K562 (cell line): ENCODE measurements around the gene DACT3. TPM values are rescaled to one million over a fixed set of nuclear protein-coding genes. Genes with fewer than 3 reads are reported as not detected.

Experiments used
- ATF7 ChIP-seq: fragments of 450-650 bp; IDR thresholded peaks from 2 replicates; pipeline ENCODE4 v1.7.1; 2014; ENCODE audit warnings: mild to moderate bottlenecking, moderate library complexity
- BMI1 ChIP-seq: fragments of 150-350 bp; IDR thresholded peaks from 2 replicates; pipeline ENCODE4 v1.6.1; 2014; ENCODE audit warnings: low read length
- CHAMP1 ChIP-seq: fragments of 450-650 bp; IDR thresholded peaks from 2 replicates; pipeline ENCODE4 v1.6.1; 2016; ENCODE audit warnings: mild to moderate bottlenecking
- DPF2 ChIP-seq: fragments of 450-650 bp; IDR thresholded peaks from 2 replicates; pipeline ENCODE4 v1.6.1; 2016
- E2F3 ChIP-seq: fragments of 250-450 bp; sonication (Bioruptor Pico); IDR thresholded peaks from 2 replicates; pipeline ENCODE4 v1.4.0; 2020; ENCODE audit warnings: mild to moderate bottlenecking
- ETS2 ChIP-seq: IDR thresholded peaks from 2 replicates; pipeline ENCODE4 v1.6.1; 2016; ENCODE audit warnings: borderline replicate concordance, missing genetic modification characterization, mild to moderate bottlenecking, moderate library complexity, missing compliant biosample characterization; ENCODE audit not compliant: poor library complexity, severe bottlenecking
- HMG20A ChIP-seq: fragments of 450-650 bp; formaldehyde crosslinking; conservative IDR thresholded peaks from 2 replicates; pipeline ENCODE4 v1.4.0; 2020; ENCODE audit warnings: mild to moderate bottlenecking, mixed read lengths
- KLF1 ChIP-seq: fragments of 450-650 bp; IDR thresholded peaks from 2 replicates; pipeline ENCODE4 v1.6.1; 2016; ENCODE audit warnings: missing genetic modification characterization, missing compliant biosample characterization
- PHF8 ChIP-seq: fragments of 200-600 bp; sonication (generic); IDR thresholded peaks from 2 replicates; pipeline ENCODE4 v1.6.1; 2012; ENCODE audit warnings: mixed run types, mild to moderate bottlenecking, inconsistent platforms, low read length, moderate library complexity, borderline replicate concordance
- PTBP1 ChIP-seq: fragments of 200-400 bp; formaldehyde crosslinking; IDR thresholded peaks from 2 replicates; pipeline ENCODE4 v1.6.1; 2017; ENCODE audit warnings: low read depth, low read length
- RBBP5 ChIP-seq: fragments of 200-600 bp; sonication (generic); IDR thresholded peaks from 2 replicates; pipeline ENCODE4 v1.6.1; 2012; ENCODE audit warnings: borderline replicate concordance, mild to moderate bottlenecking, low read length, control low read depth, inconsistent platforms; ENCODE audit not compliant: insufficient read depth, poor library complexity, severe bottlenecking
- SRSF7 ChIP-seq: fragments of 200-400 bp; formaldehyde crosslinking; optimal IDR thresholded peaks from 2 replicates; pipeline ENCODE3; 2017; ENCODE audit warnings: mild to moderate bottlenecking, low read depth, low read length
- TAL1 ChIP-seq: fragments of 450-650 bp; IDR thresholded peaks from 2 replicates; pipeline ENCODE4 v1.6.1; 2016; ENCODE audit warnings: mild to moderate bottlenecking
- TEAD2 ChIP-seq: fragments of 450-650 bp; IDR thresholded peaks from 2 replicates; pipeline ENCODE4 v1.6.1; 2016; ENCODE audit warnings: missing genetic modification characterization, control low read depth, missing compliant biosample characterization
- ZNF830 ChIP-seq: fragments of 250-450 bp; sonication (Bioruptor Pico); IDR thresholded peaks from 2 replicates; pipeline ENCODE4 v1.5.0; 2021; ENCODE audit warnings: mild to moderate bottlenecking
- ZSCAN32 ChIP-seq: fragments of 450-650 bp; formaldehyde crosslinking; IDR thresholded peaks from 2 replicates; pipeline ENCODE4 v1.4.0; 2020; ENCODE audit warnings: mild to moderate bottlenecking, moderate library complexity
- polyA plus RNA-seq, 8 experiments: library from polyadenylated mRNA; depleted of rRNA in 4 of 8; stranded (reverse) in 5 of 8; unstranded in 3 of 8; fragments of >200 nt; fragmentation: Nextera tagmentation in 2 of 8; fragmentation: Illumina TruSeq in 1 of 8; extraction: Ambion mirVana in 2 of 8; extraction: Trizol in 1 of 8; gene quantifications; 2 replicates each; pipeline versions ENCODE4 v1.2.1 to v1.2.3, GENCODE V29; 2011 to 2014; ENCODE audit warnings: inconsistent platforms in 1 of 8, missing spikeins in 1 of 8
- total RNA-seq, 7 experiments: library from RNA; depleted of rRNA in 6 of 7; stranded (reverse); fragments of >200 nt in 6 of 7; fragmentation: Illumina TruSeq in 2 of 7; extraction: Trizol in 2 of 7; gene quantifications; 2 replicates each; pipeline versions ENCODE4 v1.2.1 to v1.2.3, GENCODE V29; 2011 to 2021; ENCODE audit warnings: low replicate concordance in 1 of 7
- TF ChIP-seq, protein P1 (sequence below): IDR thresholded peaks from 3 replicates; pipeline ENCODE4 v1.6.1; 2011; ENCODE audit warnings: borderline replicate concordance, mild to moderate bottlenecking; ENCODE audit not compliant: insufficient read length, insufficient read depth
- TF ChIP-seq, protein P2 (sequence below): fragments of 250-450 bp; sonication (Bioruptor Pico); IDR thresholded peaks from 2 replicates; pipeline ENCODE4 v1.5.0; 2020; ENCODE audit warnings: mild to moderate bottlenecking, borderline replicate concordance
- TF ChIP-seq, protein P3 (sequence below): IDR thresholded peaks from 2 replicates; pipeline ENCODE4 v1.6.1; 2016; ENCODE audit warnings: missing genetic modification characterization, missing compliant biosample characterization

The DACT3 gene
- total and polyA plus RNA-seq, 9 of the 15 experiments (the other 6 are each of a cell fraction or from before 2014, with no cell fraction given): 0.67 to 6.5 (median 3.5) TPM

DNA sequence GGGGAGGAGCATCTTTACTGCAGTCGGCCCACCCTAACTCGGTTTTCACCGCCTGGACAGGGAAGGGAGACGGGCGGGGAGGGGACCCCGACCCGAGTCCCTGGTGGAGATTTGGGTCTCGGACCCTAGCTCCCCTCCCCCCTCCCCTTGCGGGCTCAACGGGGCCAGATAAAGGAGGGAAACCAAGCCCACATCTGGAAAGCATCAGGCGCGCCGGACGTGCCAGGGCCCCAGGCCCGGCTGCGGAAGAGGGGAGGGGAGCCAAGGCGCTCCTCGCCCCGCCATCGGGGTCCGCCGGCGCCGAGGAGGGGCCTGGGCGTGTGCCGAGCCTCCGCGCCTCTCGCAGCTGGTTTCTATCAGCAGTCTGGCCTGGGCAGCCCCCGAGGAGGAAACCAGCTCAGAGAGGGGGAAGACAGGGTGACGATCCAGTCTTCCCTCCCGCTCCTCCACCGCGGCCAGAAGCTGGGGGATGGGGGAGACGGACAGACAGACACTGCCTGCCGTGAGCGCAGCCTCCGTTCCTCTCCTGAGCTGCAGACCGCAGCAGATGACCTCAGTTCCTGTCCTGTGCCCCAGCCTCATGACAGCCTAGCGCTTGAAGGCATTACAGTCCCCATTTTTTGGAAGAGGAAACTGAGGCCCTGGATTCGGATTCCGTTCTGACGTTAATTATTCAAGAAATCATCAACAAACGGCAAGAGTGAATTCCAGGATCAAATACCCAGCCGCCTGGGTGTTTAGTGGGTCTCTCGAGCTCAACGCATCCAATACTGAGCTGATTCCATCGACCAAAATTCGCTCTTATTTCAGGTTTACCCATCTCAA, 21.4 kb downstream of the DACT3 start (continued):
- TF ChIP-seq BMI1 (no peak), ETS2 (tag) (no peak), PTBP1 (no peak), KLF1 (tag) (no peak), RBBP5 (no peak), SRSF7 (no peak), ZSCAN32 (no peak), TAL1 (no peak), ATF7 (peak; percentile 73), PHF8 (peak; percentile 30; the same call in 1 of the 2 replicates), CHAMP1 (no peak), E2F3 (CRISPR knock-in tag) (no peak), TEAD2 (tag) (no peak), ZNF830 (no peak), HMG20A (no peak), DPF2 (0 out of 2 replicates have a peak, but pooled peaks have one; percentile 31)
- TF ChIP-seq, protein P1, sequence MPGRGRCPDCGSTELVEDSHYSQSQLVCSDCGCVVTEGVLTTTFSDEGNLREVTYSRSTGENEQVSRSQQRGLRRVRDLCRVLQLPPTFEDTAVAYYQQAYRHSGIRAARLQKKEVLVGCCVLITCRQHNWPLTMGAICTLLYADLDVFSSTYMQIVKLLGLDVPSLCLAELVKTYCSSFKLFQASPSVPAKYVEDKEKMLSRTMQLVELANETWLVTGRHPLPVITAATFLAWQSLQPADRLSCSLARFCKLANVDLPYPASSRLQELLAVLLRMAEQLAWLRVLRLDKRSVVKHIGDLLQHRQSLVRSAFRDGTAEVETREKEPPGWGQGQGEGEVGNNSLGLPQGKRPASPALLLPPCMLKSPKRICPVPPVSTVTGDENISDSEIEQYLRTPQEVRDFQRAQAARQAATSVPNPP: no peak
- TF ChIP-seq, protein P2, sequence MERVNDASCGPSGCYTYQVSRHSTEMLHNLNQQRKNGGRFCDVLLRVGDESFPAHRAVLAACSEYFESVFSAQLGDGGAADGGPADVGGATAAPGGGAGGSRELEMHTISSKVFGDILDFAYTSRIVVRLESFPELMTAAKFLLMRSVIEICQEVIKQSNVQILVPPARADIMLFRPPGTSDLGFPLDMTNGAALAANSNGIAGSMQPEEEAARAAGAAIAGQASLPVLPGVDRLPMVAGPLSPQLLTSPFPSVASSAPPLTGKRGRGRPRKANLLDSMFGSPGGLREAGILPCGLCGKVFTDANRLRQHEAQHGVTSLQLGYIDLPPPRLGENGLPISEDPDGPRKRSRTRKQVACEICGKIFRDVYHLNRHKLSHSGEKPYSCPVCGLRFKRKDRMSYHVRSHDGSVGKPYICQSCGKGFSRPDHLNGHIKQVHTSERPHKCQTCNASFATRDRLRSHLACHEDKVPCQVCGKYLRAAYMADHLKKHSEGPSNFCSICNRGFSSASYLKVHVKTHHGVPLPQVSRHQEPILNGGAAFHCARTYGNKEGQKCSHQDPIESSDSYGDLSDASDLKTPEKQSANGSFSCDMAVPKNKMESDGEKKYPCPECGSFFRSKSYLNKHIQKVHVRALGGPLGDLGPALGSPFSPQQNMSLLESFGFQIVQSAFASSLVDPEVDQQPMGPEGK: no peak
- TF ChIP-seq, protein P3, sequence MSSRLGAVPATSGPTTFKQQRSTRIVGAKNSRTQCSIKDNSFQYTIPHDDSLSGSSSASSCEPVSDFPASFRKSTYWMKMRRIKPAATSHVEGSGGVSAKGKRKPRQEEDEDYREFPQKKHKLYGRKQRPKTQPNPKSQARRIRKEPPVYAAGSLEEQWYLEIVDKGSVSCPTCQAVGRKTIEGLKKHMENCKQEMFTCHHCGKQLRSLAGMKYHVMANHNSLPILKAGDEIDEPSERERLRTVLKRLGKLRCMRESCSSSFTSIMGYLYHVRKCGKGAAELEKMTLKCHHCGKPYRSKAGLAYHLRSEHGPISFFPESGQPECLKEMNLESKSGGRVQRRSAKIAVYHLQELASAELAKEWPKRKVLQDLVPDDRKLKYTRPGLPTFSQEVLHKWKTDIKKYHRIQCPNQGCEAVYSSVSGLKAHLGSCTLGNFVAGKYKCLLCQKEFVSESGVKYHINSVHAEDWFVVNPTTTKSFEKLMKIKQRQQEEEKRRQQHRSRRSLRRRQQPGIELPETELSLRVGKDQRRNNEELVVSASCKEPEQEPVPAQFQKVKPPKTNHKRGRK (tag): no peak
